ENCODE data around the gene NAB1.

DNA sequence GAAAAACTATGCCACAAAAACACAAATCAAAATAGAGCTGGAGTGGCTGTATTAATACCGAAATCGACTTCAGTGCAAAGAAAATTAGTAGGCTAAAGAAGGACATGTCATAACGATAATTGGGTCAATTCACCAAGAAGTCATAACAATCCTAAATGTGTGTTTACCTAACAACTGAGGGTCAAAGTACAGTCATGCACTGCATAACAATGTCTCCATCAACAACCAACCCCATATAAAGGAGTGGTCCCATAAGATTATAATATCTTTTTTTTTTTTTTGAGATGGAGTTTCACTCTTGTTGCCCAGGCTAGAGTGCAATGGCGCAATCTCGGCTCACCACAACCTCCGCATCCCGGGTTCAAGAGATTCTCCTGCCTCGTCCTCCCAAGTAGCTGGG is 87.5 kb downstream of the NAB1 start:
- TF ChIP-seq, protein P1, sequence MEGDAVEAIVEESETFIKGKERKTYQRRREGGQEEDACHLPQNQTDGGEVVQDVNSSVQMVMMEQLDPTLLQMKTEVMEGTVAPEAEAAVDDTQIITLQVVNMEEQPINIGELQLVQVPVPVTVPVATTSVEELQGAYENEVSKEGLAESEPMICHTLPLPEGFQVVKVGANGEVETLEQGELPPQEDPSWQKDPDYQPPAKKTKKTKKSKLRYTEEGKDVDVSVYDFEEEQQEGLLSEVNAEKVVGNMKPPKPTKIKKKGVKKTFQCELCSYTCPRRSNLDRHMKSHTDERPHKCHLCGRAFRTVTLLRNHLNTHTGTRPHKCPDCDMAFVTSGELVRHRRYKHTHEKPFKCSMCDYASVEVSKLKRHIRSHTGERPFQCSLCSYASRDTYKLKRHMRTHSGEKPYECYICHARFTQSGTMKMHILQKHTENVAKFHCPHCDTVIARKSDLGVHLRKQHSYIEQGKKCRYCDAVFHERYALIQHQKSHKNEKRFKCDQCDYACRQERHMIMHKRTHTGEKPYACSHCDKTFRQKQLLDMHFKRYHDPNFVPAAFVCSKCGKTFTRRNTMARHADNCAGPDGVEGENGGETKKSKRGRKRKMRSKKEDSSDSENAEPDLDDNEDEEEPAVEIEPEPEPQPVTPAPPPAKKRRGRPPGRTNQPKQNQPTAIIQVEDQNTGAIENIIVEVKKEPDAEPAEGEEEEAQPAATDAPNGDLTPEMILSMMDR (IDR thresholded peaks at IDR 0.05 in 4 of 5, conservative IDR thresholded peaks at IDR 0.05 in 1 of 5): no peak
- no peak for TF ChIP-seq POLR2A (IDR thresholded peaks at IDR 0.05)
